Measurements from ENCODE around the gene ATP8A1.
A peak's percentile ranks its signal among the peaks of the same experiment; 100 is the strongest.
"Not testable (repeated sequence)": the region's sequence is repeated elsewhere in the genome, so short reads cannot be mapped to it uniquely, and the experiment has no call there.

ATP8A1 gene

GRCh38 chr4:42398171-42398870 lies 258.6 kb downstream of the ATP8A1 start:
- DNase-seq, result no peak

- DNase-seq, result no peak
Measured at GRCh38 chr4:42397635-42398170, 259.2 kb downstream of the ATP8A1 start.

GRCh38 chr4:42396752-42397634 lies 259.9 kb downstream of the ATP8A1 start, which contains the start of gene SHISA3:
Gene SHISA3, plus strand, starts transcription at chr4:42397488. Its CDS starts 569 bp downstream, at chr4:42398057.
- no peak for DNase-seq

GRCh38 chr4:42396361-42396751 lies 260.5 kb downstream of the ATP8A1 start:
- DNase-seq, result no peak

GRCh38 chr4:42395595-42395994 lies 261.3 kb downstream of the ATP8A1 start:
- no peak for DNase-seq

GRCh38 chr4:42392436-42392835 lies 264.5 kb downstream of the ATP8A1 start:
- no peak for DNase-seq

- DNase-seq, result no peak
Measured at GRCh38 chr4:42391981-42392380, 264.9 kb downstream of the ATP8A1 start.

GRCh38 chr4:42391355-42391664 lies 265.6 kb downstream of the ATP8A1 start:
- DNase-seq, result no peak

- DNase-seq, result no peak
Measured at GRCh38 chr4:42390622-42391354, 266.1 kb downstream of the ATP8A1 start.

- DNase-seq, result no peak
Measured at GRCh38 chr4:42385516-42385915, 271.4 kb downstream of the ATP8A1 start.

- DNase-seq, result no peak
Measured at GRCh38 chr4:42381666-42382065, 275.2 kb downstream of the ATP8A1 start.

GRCh38 chr4:42377497-42377896 lies 279.4 kb downstream of the ATP8A1 start:
- DNase-seq, result no peak

GRCh38 chr4:42372303-42372702 lies 284.6 kb downstream of the ATP8A1 start:
- not testable (repeated sequence) for DNase-seq

- peak; percentile 36 for DNase-seq
Measured at GRCh38 chr4:42371305-42372252, 285.3 kb downstream of the ATP8A1 start.

GRCh38 chr4:42369489-42369888 lies 287.4 kb downstream of the ATP8A1 start:
- no peak for DNase-seq

- DNase-seq, result no peak
Measured at GRCh38 chr4:42366959-42367358, 289.9 kb downstream of the ATP8A1 start.

GRCh38 chr4:42364266-42365053 lies 292.4 kb downstream of the ATP8A1 start:
- no peak for DNase-seq

GRCh38 chr4:42363614-42364013 lies 293.3 kb downstream of the ATP8A1 start:
- DNase-seq, result no peak

- no peak for DNase-seq
Measured at GRCh38 chr4:42362591-42362990, 294.3 kb downstream of the ATP8A1 start.

GRCh38 chr4:42361456-42361855 lies 295.4 kb downstream of the ATP8A1 start:
- DNase-seq, result no peak

GRCh38 chr4:42360256-42360669 lies 296.6 kb downstream of the ATP8A1 start:
- no peak for DNase-seq
